Mesendoderm (in vitro differentiated cells): ENCODE measurements around the gene MAP2K4.

Experiments
- DNase-seq: peaks from one replicate; pipeline ENCODE4 v3.0.0; 2013
- H2AK5ac ChIP-seq: 2 replicates; pipeline ENCODE4 v1.6.1; 2013; ENCODE audit warnings: low read length, inconsistent platforms
- H2BK120ac ChIP-seq: 2 replicates; pipeline ENCODE4 v1.6.1; 2013; ENCODE audit warnings: low read depth, mild to moderate bottlenecking, low read length, moderate library complexity, mixed read lengths
- H2BK15ac ChIP-seq: replicated peaks from 2 replicates; pipeline ENCODE4 v1.6.1; 2013; ENCODE audit warnings: low read depth, mild to moderate bottlenecking, moderate library complexity
- H2BK5ac ChIP-seq: 2 replicates; pipeline ENCODE4 v1.6.1; 2013; ENCODE audit warnings: low read length, inconsistent platforms
- H3K18ac ChIP-seq: 2 replicates; pipeline ENCODE4 v1.6.1; 2013; ENCODE audit warnings: mild to moderate bottlenecking, low read length, mixed read lengths
- H3K23ac ChIP-seq: one replicate; pipeline ENCODE4 v1.6.1; 2013; ENCODE audit warnings: low read length
- H3K27ac ChIP-seq: 2 replicates; pipeline ENCODE4 v1.5.1; 2013; ENCODE audit warnings: low read depth, mild to moderate bottlenecking, inconsistent platforms, low read length, moderate library complexity
- H3K27me3 ChIP-seq: 2 replicates; pipeline ENCODE4 v1.6.1; 2013; ENCODE audit warnings: low read length, control low read depth, mild to moderate bottlenecking, inconsistent platforms; ENCODE audit not compliant: insufficient read depth, poor library complexity
- H3K36me3 ChIP-seq: 2 replicates; pipeline ENCODE4 v1.6.1; 2013; ENCODE audit warnings: low read length, inconsistent platforms; ENCODE audit not compliant: control insufficient read depth, insufficient read depth
- H3K4ac ChIP-seq: one replicate; pipeline ENCODE4 v1.6.1; 2013; ENCODE audit warnings: low read depth, mild to moderate bottlenecking, low read length, moderate library complexity
- H3K4me1 ChIP-seq: 2 replicates; pipeline ENCODE4 v1.6.1; 2013; ENCODE audit warnings: low read depth, low read length, inconsistent platforms; ENCODE audit not compliant: control insufficient read depth
- H3K4me2 ChIP-seq: 2 replicates; pipeline ENCODE4 v1.6.1; 2013; ENCODE audit warnings: low read length
- H3K4me3 ChIP-seq: 2 replicates; pipeline ENCODE4 v1.5.1; 2013; ENCODE audit warnings: mild to moderate bottlenecking, low read length
- H3K56ac ChIP-seq: one replicate; pipeline ENCODE4 v1.6.1; 2013; ENCODE audit warnings: low read length
- H3K79me1 ChIP-seq: 2 replicates; pipeline ENCODE4 v1.6.1; 2013; ENCODE audit warnings: low read length, inconsistent platforms
- H3K79me2 ChIP-seq: 2 replicates; pipeline ENCODE4 v1.6.1; 2013; ENCODE audit warnings: mild to moderate bottlenecking, low read length; ENCODE audit not compliant: control insufficient read depth, insufficient read depth
- H3K9ac ChIP-seq: 2 replicates; pipeline ENCODE4 v1.6.1; 2013; ENCODE audit warnings: low read length, inconsistent platforms
- H4K5ac ChIP-seq: one replicate; pipeline ENCODE4 v1.6.1; 2013; ENCODE audit warnings: low read length
- H4K8ac ChIP-seq: one replicate; pipeline ENCODE4 v1.6.1; 2013; ENCODE audit warnings: low read depth, mild to moderate bottlenecking, control low read depth, low read length, moderate library complexity
- WGBS: extraction: QIAGEN DNeasy Blood & Tissue Kit; methylation state at CpG from one replicate; pipeline ENCODE4 v1.1.7; 2013; ENCODE audit warnings: low lambda C conversion rate, missing lambda C conversion rate; ENCODE audit not compliant: insufficient coverage; ENCODE audit errors: extremely low coverage; 5-methylcytosine and 5-hydroxymethylcytosine counted together

The MAP2K4 gene

GRCh38 chr17:12089809-12090384 is 69.2 kb downstream of the MAP2K4 start:
- H3K4me2 ChIP-seq = no peak overlapping the region
- H2BK5ac ChIP-seq = no peak overlapping the region
- no peaks in the 10 kb centered on the region for H3K27me3 ChIP-seq
- H3K4me1 ChIP-seq = no peaks in the 10 kb centered on the region
- no peak overlapping the region for H2AK5ac ChIP-seq
- DNase-seq = no peak
- H3K9ac ChIP-seq = no peak overlapping the region
- H3K36me3 ChIP-seq = no peaks in the 10 kb centered on the region
- H3K27ac ChIP-seq = no peak overlapping the region
- no peaks in the 10 kb centered on the region for H3K79me2 ChIP-seq
- H3K4me3 ChIP-seq = no peak overlapping the region
- H4K8ac ChIP-seq = no peak overlapping the region
- no peak overlapping the region for H3K18ac ChIP-seq
- no peak overlapping the region for H3K23ac ChIP-seq
- peaks cover 13% of the 10 kb centered on the region for H3K79me1 ChIP-seq
- no peak overlapping the region for H3K4ac ChIP-seq
- H3K56ac ChIP-seq = no peak overlapping the region
- H2BK120ac ChIP-seq = no peak overlapping the region
- no peak overlapping the region for H4K5ac ChIP-seq
- H2BK15ac ChIP-seq = no peak overlapping the region
- WGBS = no CpG with 5 or more reads among the region's 3 CpGs

- Histone ChIP-seq H3K23ac (no peak overlapping the region), H2BK120ac (no peak overlapping the region), H3K4me2 (no peak overlapping the region), H2BK15ac (no peak overlapping the region), H3K4me3 (no peak overlapping the region), H3K27ac (no peak overlapping the region), H2AK5ac (no peak overlapping the region), H2BK5ac (no peak overlapping the region), H4K5ac (no peak overlapping the region), H3K4ac (no peak overlapping the region), H3K36me3 (no peaks in the 10 kb centered on the region), H3K79me2 (no peaks in the 10 kb centered on the region), H4K8ac (no peak overlapping the region), H3K56ac (no peak overlapping the region), H3K4me1 (no peaks in the 10 kb centered on the region), H3K18ac (no peak overlapping the region), H3K9ac (no peak overlapping the region), H3K27me3 (no peaks in the 10 kb centered on the region), H3K79me1 (peaks cover 6% of the 10 kb centered on the region)
- DNase-seq = no peak
- WGBS = no CpG with 5 or more reads among the region's 2 CpGs
Observed at GRCh38 chr17:12094336-12094735, 73.7 kb downstream of the MAP2K4 start.

- no peak overlapping the region for H2BK15ac ChIP-seq
- H2AK5ac ChIP-seq = no peak overlapping the region
- peaks cover 3% of the 10 kb centered on the region for H3K79me1 ChIP-seq
- no peak overlapping the region for H2BK120ac ChIP-seq
- no peak overlapping the region for H3K27ac ChIP-seq
- H3K4ac ChIP-seq = no peak overlapping the region
- no peaks in the 10 kb centered on the region for H3K4me1 ChIP-seq
- H3K18ac ChIP-seq = no peak overlapping the region
- no peak overlapping the region for H4K5ac ChIP-seq
- no peak overlapping the region for H3K4me3 ChIP-seq
- no peak overlapping the region for H3K23ac ChIP-seq
- H3K36me3 ChIP-seq = no peaks in the 10 kb centered on the region
- DNase-seq = no peak
- no peak overlapping the region for H3K9ac ChIP-seq
- H3K56ac ChIP-seq = no peak overlapping the region
- WGBS = no CpG with 5 or more reads among the region's 5 CpGs
- H2BK5ac ChIP-seq = no peak overlapping the region
- H3K79me2 ChIP-seq = no peaks in the 10 kb centered on the region
- H3K27me3 ChIP-seq = no peaks in the 10 kb centered on the region
- H3K4me2 ChIP-seq = no peak overlapping the region
- H4K8ac ChIP-seq = no peak overlapping the region
Observed at GRCh38 chr17:12095522-12095921, 74.8 kb downstream of the MAP2K4 start.

- Histone ChIP-seq H3K27ac (no peak overlapping the region), H3K9ac (no peak overlapping the region), H2AK5ac (no peak overlapping the region), H2BK120ac (no peak overlapping the region), H2BK15ac (no peak overlapping the region), H3K36me3 (no peaks in the 10 kb centered on the region), H3K4me2 (no peak overlapping the region), H2BK5ac (no peak overlapping the region), H3K56ac (no peak overlapping the region), H3K4me3 (no peak overlapping the region), H3K18ac (no peak overlapping the region), H3K79me1 (no peaks in the 10 kb centered on the region), H4K8ac (no peak overlapping the region), H3K23ac (no peak overlapping the region), H3K4ac (no peak overlapping the region), H3K27me3 (no peaks in the 10 kb centered on the region), H3K79me2 (no peaks in the 10 kb centered on the region), H3K4me1 (no peaks in the 10 kb centered on the region), H4K5ac (no peak overlapping the region)
- no CpG with 5 or more reads among the region's 3 CpGs for WGBS
- DNase-seq = no peak
Observed at GRCh38 chr17:12097326-12097725, 76.6 kb downstream of the MAP2K4 start.

GRCh38 chr17:12098568-12098967 is 77.9 kb downstream of the MAP2K4 start:
- Histone ChIP-seq H3K79me1 (no peaks in the 10 kb centered on the region), H3K27me3 (no peaks in the 10 kb centered on the region), H3K4me2 (no peak overlapping the region), H3K18ac (no peak overlapping the region), H3K27ac (no peak overlapping the region), H2BK5ac (no peak overlapping the region), H3K23ac (no peak overlapping the region), H3K4ac (no peak overlapping the region), H3K4me3 (no peak overlapping the region), H2BK15ac (no peak overlapping the region), H3K36me3 (no peaks in the 10 kb centered on the region), H2AK5ac (no peak overlapping the region), H4K5ac (no peak overlapping the region), H4K8ac (no peak overlapping the region), H3K56ac (no peak overlapping the region), H2BK120ac (no peak overlapping the region), H3K9ac (no peak overlapping the region), H3K4me1 (no peaks in the 10 kb centered on the region), H3K79me2 (no peaks in the 10 kb centered on the region)
- no peak for DNase-seq

GRCh38 chr17:12099412-12099811 is 78.7 kb downstream of the MAP2K4 start:
- DNase-seq = no peak
- H3K27me3 ChIP-seq = no peaks in the 10 kb centered on the region
- H3K27ac ChIP-seq = no peak overlapping the region
- no peak overlapping the region for H3K4me2 ChIP-seq
- no peak overlapping the region for H4K8ac ChIP-seq
- no peak overlapping the region for H2BK120ac ChIP-seq
- H3K36me3 ChIP-seq = no peaks in the 10 kb centered on the region
- no peaks in the 10 kb centered on the region for H3K79me2 ChIP-seq
- no peak overlapping the region for H3K18ac ChIP-seq
- no peak overlapping the region for H2AK5ac ChIP-seq
- no peaks in the 10 kb centered on the region for H3K4me1 ChIP-seq
- no peaks in the 10 kb centered on the region for H3K79me1 ChIP-seq
- H3K4ac ChIP-seq = no peak overlapping the region
- H4K5ac ChIP-seq = no peak overlapping the region
- H3K9ac ChIP-seq = no peak overlapping the region
- H2BK15ac ChIP-seq = no peak overlapping the region
- no peak overlapping the region for H3K23ac ChIP-seq
- no peak overlapping the region for H2BK5ac ChIP-seq
- no CpG with 5 or more reads among the region's 1 CpG for WGBS
- H3K56ac ChIP-seq = no peak overlapping the region
- H3K4me3 ChIP-seq = no peak overlapping the region
